Upper lobe of left lung (tissue), 6 donors: ENCODE results near the gene NXPH3. TPM values are rescaled to one million over a fixed set of nuclear protein-coding genes. Genes with fewer than 3 reads are reported as not detected.

Source experiments
- ATAC-seq, 2 donors: fragments of 200-7000 bp; cut with Tn5 transposase; one replicate each; pipeline ENCODE4 v1.9.1; 2022; ENCODE audit warnings: mild to moderate bottlenecking in 2 of 2, moderate library complexity in 2 of 2; ENCODE audit not compliant: low FRiP score in 2 of 2
- DNase-seq, 2 donors: peaks; one replicate each; pipeline ENCODE4 v3.0.0-alpha.2; 2019 to 2020
- H3K27ac ChIP-seq, 4 donors: fragments of 200-600 bp; sonication (generic); one replicate each; pipeline ENCODE4 v1.5.1; 2016 to 2019
- H3K27me3 ChIP-seq, 4 donors: fragments of 200-600 bp; sonication (generic); one replicate each; pipeline ENCODE4 v1.5.1; 2017 to 2019
- H3K36me3 ChIP-seq, 4 donors: fragments of 200-600 bp; sonication (generic); one replicate each; pipeline ENCODE4 v1.5.1; 2016 to 2019
- H3K4me1 ChIP-seq, 4 donors: fragments of 200-600 bp; sonication (generic); one replicate each; pipeline ENCODE4 v1.5.1; 2018 to 2019
- H3K4me3 ChIP-seq, 4 donors: fragments of 200-600 bp; sonication (generic); one replicate each; pipeline ENCODE4 v1.5.1; 2017 to 2019; ENCODE audit warnings: mild to moderate bottlenecking in 2 of 4, moderate library complexity in 1 of 4
- H3K9me3 ChIP-seq, 4 donors: fragments of 200-600 bp; sonication (generic); one replicate each; pipeline ENCODE4 v1.5.1; 2018 to 2019
- EP300 ChIP-seq, 4 donors: sonication (generic); formaldehyde crosslinking; IDR thresholded peaks; one replicate each; pipeline ENCODE4 v1.5.1; 2017; ENCODE audit warnings: antibody characterized with exemption in 4 of 4, control low read depth in 2 of 4
- POLR2A ChIP-seq, 4 donors: fragments of 450-650 bp; IDR thresholded peaks; one replicate each; pipeline ENCODE4 v1.5.1; 2016 to 2017; ENCODE audit warnings: antibody characterized with exemption in 4 of 4, mild to moderate bottlenecking in 2 of 4
- POLR2AphosphoS5 ChIP-seq, 2 donors: sonication (generic); formaldehyde crosslinking; IDR thresholded peaks; one replicate each; pipeline ENCODE4 v1.5.1; 2017; ENCODE audit warnings: antibody characterized with exemption in 2 of 2
- WGBS, 2 donors: methylation state at CpG; one replicate each; pipeline ENCODE4 v1.1.5; 2017 to 2018; 5-methylcytosine and 5-hydroxymethylcytosine counted together
- total RNA-seq, 6 donors: library from RNA; depleted of rRNA in 4 of 6; stranded (reverse); fragments of >200 nt in 4 of 6; gene quantifications; one replicate each; pipeline versions ENCODE4 v1.1.0 to v1.2.1, GENCODE V29; 2016 to 2021
- TF ChIP-seq, protein P1 (sequence below), 6 experiments: fragments of 450-650 bp in 4 of 6; fragments of 200-600 bp in 2 of 6; sonication (generic) in 2 of 6; IDR thresholded peaks; one replicate each; pipeline ENCODE4 v1.5.1; 2016 to 2019; ENCODE audit warnings: antibody characterized with exemption in 6 of 6
- donor health status: DM: no; HTN: no; CAD: no; lungs with moderate emphysema.
- donor health status: DM: no; HTN: yes; CAD: no; lungs with severe emphysema.

The NXPH3 gene
- total RNA-seq, 6 donors from 2014 or later: 1.2 to 6.6 (median 4.6) TPM

GRCh38 chr17:49571283-49571682 is 4.4 kb upstream of the NXPH3 start:
- H3K27ac ChIP-seq: no peak overlapping the region
- TF ChIP-seq POLR2AphosphoS5 (IDR thresholded peaks at IDR 0.05) (no peak), POLR2A (IDR thresholded peaks at IDR 0.05) (no peak), EP300 (IDR thresholded peaks at IDR 0.05) (no peak)
- TF ChIP-seq, protein P1, sequence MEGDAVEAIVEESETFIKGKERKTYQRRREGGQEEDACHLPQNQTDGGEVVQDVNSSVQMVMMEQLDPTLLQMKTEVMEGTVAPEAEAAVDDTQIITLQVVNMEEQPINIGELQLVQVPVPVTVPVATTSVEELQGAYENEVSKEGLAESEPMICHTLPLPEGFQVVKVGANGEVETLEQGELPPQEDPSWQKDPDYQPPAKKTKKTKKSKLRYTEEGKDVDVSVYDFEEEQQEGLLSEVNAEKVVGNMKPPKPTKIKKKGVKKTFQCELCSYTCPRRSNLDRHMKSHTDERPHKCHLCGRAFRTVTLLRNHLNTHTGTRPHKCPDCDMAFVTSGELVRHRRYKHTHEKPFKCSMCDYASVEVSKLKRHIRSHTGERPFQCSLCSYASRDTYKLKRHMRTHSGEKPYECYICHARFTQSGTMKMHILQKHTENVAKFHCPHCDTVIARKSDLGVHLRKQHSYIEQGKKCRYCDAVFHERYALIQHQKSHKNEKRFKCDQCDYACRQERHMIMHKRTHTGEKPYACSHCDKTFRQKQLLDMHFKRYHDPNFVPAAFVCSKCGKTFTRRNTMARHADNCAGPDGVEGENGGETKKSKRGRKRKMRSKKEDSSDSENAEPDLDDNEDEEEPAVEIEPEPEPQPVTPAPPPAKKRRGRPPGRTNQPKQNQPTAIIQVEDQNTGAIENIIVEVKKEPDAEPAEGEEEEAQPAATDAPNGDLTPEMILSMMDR (IDR thresholded peaks at IDR 0.05): no peak

DNA sequence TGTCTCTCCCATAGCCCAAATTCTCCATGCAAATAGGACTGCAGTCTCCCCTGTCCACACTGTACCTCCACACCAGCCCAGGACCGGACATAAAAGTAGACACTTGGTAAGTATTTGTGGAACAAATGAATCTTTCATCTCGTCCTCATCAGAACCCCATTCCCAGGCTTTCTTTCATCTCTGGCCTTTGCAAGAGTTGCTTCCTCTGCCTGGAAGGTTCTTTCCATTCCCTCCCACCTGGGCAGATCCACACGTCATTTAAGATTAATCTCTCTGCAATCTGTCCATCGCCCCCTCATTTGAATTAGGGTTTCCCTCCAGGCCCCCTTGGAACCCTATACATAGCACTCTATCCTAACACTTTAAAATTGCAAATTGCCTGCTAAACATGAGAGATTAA is 3.9 kb upstream of the NXPH3 start:
- TF ChIP-seq POLR2A (IDR thresholded peaks at IDR 0.05) (no peak), POLR2AphosphoS5 (IDR thresholded peaks at IDR 0.05) (no peak), EP300 (IDR thresholded peaks at IDR 0.05) (no peak)
- TF ChIP-seq, protein P1 (IDR thresholded peaks at IDR 0.05): no peak
- no peak for ATAC-seq
- Histone ChIP-seq H3K9me3 (no peaks in the 10 kb centered on the region), H3K4me1 (peaks cover 29 to 61% (median 42%) of the 10 kb centered on the region in 4 donors), H3K27me3 (peaks cover 0 to 9% (median 0%) of the 10 kb centered on the region in 4 donors), H3K36me3 (no peaks in the 10 kb centered on the region), H3K4me3 (no peak overlapping the region), H3K27ac (no peak overlapping the region)
- no peak for DNase-seq
- WGBS, 2 donors: 52 to 75% methylated on average over 4 of the region's 4 CpGs

More at GRCh38 chr17:49571283-49571682, 4.4 kb upstream of the NXPH3 start:
- Histone ChIP-seq H3K9me3 (no peaks in the 10 kb centered on the region), H3K27me3 (peaks cover 0 to 6% (median 0%) of the 10 kb centered on the region in 4 donors), H3K4me1 (peaks cover 27 to 61% (median 43%) of the 10 kb centered on the region in 4 donors), H3K4me3 (no peak overlapping the region), H3K36me3 (no peaks in the 10 kb centered on the region)
- ATAC-seq (no peak), DNase-seq (no peak)
- 72 to 78% methylated on average over 6 of the region's 6 CpGs for WGBS, 2 donors

GRCh38 chr17:49572226-49572625 is 3.4 kb upstream of the NXPH3 start:
- 61 to 78% methylated on average over 3 of the region's 3 CpGs for WGBS, 2 donors
- H3K4me1 ChIP-seq: peaks cover 33 to 61% (median 43%) of the 10 kb centered on the region in 4 donors
- TF ChIP-seq POLR2A (IDR thresholded peaks at IDR 0.05) (no peak), POLR2AphosphoS5 (IDR thresholded peaks at IDR 0.05) (no peak), EP300 (IDR thresholded peaks at IDR 0.05) (no peak)
- TF ChIP-seq, protein P1 (IDR thresholded peaks at IDR 0.05): no peak

DNA sequence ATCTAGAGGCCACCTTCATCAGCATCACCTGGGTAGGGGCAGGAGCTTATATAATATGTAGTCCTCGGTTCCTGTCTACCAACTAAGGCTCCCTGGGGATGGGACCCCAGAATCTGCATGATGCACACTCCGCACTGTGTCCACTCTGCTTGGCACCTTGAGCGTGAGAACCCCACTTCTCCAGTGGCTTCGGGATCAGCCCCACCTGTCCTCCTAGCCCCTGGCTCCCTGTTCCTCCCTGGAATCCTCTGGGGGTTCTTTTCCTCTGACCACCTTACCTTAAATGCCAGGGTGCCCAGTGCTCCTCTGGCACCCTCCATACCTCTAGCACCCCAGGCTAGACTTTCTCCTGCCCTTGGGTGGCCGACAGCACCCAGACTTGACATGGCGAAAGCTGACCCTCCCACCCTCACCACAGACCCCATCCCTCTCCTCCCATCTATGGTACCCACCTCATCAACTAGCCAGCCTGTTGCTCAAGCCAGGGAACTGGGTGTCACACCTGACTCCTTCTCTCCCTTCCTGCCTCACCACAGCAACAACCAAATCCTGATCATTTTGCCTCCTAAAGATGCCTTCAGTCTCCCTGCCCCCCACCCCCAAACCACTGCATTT is 2.8 kb upstream of the NXPH3 start:
- TF ChIP-seq EP300 (IDR thresholded peaks at IDR 0.05) (no peak), POLR2AphosphoS5 (IDR thresholded peaks at IDR 0.05) (no peak), POLR2A (IDR thresholded peaks at IDR 0.05) (no peak)
- TF ChIP-seq, protein P1 (IDR thresholded peaks at IDR 0.05): no peak
- H3K4me1 ChIP-seq: peaks cover 36 to 61% (median 42%) of the 10 kb centered on the region in 4 donors
- H3K27me3 ChIP-seq: peaks cover 0 to 13% (median 0%) of the 10 kb centered on the region in 4 donors
- no peak overlapping the region for H3K27ac ChIP-seq
- no peaks in the 10 kb centered on the region for H3K36me3 ChIP-seq
- H3K9me3 ChIP-seq: no peaks in the 10 kb centered on the region
- ATAC-seq (no peak), DNase-seq (no peak)
- 86 to 92% methylated on average over 6 of the region's 6 CpGs for WGBS, 2 donors
- no peak overlapping the region for H3K4me3 ChIP-seq

More at GRCh38 chr17:49572226-49572625, 3.4 kb upstream of the NXPH3 start:
- Histone ChIP-seq H3K27me3 (peaks cover 0 to 13% (median 0%) of the 10 kb centered on the region in 4 donors), H3K36me3 (no peaks in the 10 kb centered on the region), H3K4me3 (no peak overlapping the region), H3K9me3 (no peaks in the 10 kb centered on the region), H3K27ac (no peak overlapping the region)
- ATAC-seq (no peak), DNase-seq (no peak)
